ENCODE measurements around the gene MRPS34.
"Not testable (repeated sequence)": the region's sequence is repeated elsewhere in the genome, so short reads cannot be mapped to it uniquely, and the experiment has no call there.

Gene MRPS34

GRCh38 chr16:1807626-1808025 is 34.7 kb upstream of the MRPS34 start:
- H3K36me3 Mint-ChIP-seq (ENCODE audit: low read depth): peaks cover 27% of the 10 kb centered on the region
- H3K4me1 Mint-ChIP-seq: no peaks in the 10 kb centered on the region
- no peaks in the 10 kb centered on the region for H3K9me3 Mint-ChIP-seq
- TF ChIP-seq CTCF (IDR thresholded peaks at IDR 0.05; ENCODE audit: unreplicated experiment in 3 of 3): no peak
- H3K27me3 Mint-ChIP-seq (ENCODE audit: low read depth): no peaks in the 10 kb centered on the region
- H3K4me3 Mint-ChIP-seq: no peak overlapping the region
- H3K27ac Mint-ChIP-seq: no peak overlapping the region

- H3K9me3 Mint-ChIP-seq: peaks cover 21% of the 10 kb centered on the region
Observed at GRCh38 chr16:1800701-1801100, 27.8 kb upstream of the MRPS34 start.

GRCh38 chr16:1799263-1799662 is 26.3 kb upstream of the MRPS34 start:
- not testable (repeated sequence) for H3K27me3 Mint-ChIP-seq (ENCODE audit: low read depth); H3K27ac Mint-ChIP-seq; H3K4me3 Mint-ChIP-seq; H3K4me1 Mint-ChIP-seq
- peaks cover 23% of the 10 kb centered on the region for H3K36me3 Mint-ChIP-seq (ENCODE audit: low read depth)
- peaks cover 21% of the 10 kb centered on the region for H3K9me3 Mint-ChIP-seq

More at GRCh38 chr16:1800701-1801100, 27.8 kb upstream of the MRPS34 start:
- Mint-ChIP-seq H3K4me3 (no peak overlapping the region), H3K36me3 (ENCODE audit: low read depth) (peaks cover 32% of the 10 kb centered on the region), H3K4me1 (no peaks in the 10 kb centered on the region), H3K27ac (no peak overlapping the region), H3K27me3 (ENCODE audit: low read depth) (no peaks in the 10 kb centered on the region)
- TF ChIP-seq CTCF (IDR thresholded peaks at IDR 0.05; ENCODE audit: unreplicated experiment in 3 of 3): no peak

GRCh38 chr16:1794908-1795666 is 22.2 kb upstream of the MRPS34 start:
- Mint-ChIP-seq H3K4me1 (no peaks in the 10 kb centered on the region), H3K27ac (no peak overlapping the region), H3K4me3 (no peak overlapping the region), H3K9me3 (peaks cover 15% of the 10 kb centered on the region), H3K27me3 (ENCODE audit: low read depth) (no peaks in the 10 kb centered on the region), H3K36me3 (ENCODE audit: low read depth) (peaks cover 16% of the 10 kb centered on the region)
- TF ChIP-seq CTCF (IDR thresholded peaks at IDR 0.05; ENCODE audit: unreplicated experiment in 3 of 3): no peak

DNA sequence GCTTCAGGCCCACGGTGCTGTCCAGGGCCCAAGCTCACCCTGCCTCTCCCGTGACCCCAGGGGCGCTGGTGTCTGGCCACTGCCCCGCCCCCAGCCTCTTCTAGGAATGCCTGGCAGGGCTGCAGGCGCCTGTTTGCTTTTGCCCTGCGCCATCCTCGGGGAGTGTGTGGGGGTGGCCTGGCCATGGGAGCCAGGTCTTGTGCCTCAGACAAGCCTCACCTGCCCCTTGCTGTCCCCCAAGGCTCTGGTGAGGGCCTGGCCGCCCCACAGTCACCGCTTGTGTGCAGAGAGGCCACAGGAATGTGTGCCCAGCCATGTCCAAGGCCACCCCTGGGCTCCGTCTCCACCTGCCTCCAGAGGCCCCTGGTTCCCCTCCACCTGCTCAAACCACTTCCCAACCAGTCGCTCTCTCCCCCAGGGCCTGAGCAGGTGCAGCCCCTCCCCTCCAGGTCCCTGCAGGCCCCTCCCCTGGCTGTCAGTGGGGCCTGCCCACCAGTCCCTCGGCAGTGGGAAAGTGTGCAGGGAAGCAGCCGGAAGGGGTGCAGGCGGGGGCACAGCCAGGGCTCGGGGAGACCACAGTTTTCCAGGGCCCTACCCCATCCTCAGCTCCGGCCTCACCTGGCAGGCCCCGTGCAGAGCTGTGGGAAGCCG is 21.4 kb upstream of the MRPS34 start:
- H3K4me3 Mint-ChIP-seq: no peak overlapping the region
- H3K4me1 Mint-ChIP-seq: no peaks in the 10 kb centered on the region
- no peak for TF ChIP-seq CTCF (IDR thresholded peaks at IDR 0.05; ENCODE audit: unreplicated experiment in 3 of 3)
- peak overlapping the region in 1 of 3 experiments; percentile 23 for H3K27ac Mint-ChIP-seq
- peaks cover 11% of the 10 kb centered on the region for H3K36me3 Mint-ChIP-seq (ENCODE audit: low read depth)
- peaks cover 10% of the 10 kb centered on the region for H3K9me3 Mint-ChIP-seq
- H3K27me3 Mint-ChIP-seq (ENCODE audit: low read depth): no peaks in the 10 kb centered on the region

- H3K4me1 Mint-ChIP-seq: no peaks in the 10 kb centered on the region
- H3K9me3 Mint-ChIP-seq: peaks cover 6% of the 10 kb centered on the region
- H3K36me3 Mint-ChIP-seq (ENCODE audit: low read depth): peaks cover 11% of the 10 kb centered on the region
- H3K27ac Mint-ChIP-seq: peak within 1 kb of the TSS in 1 of 3 experiments; percentile 23
- no peak within 1 kb of the TSS for H3K4me3 Mint-ChIP-seq
- TF ChIP-seq CTCF (IDR thresholded peaks at IDR 0.05; ENCODE audit: unreplicated experiment in 3 of 3): no peak
- no peaks in the 10 kb centered on the region for H3K27me3 Mint-ChIP-seq (ENCODE audit: low read depth)
Observed at GRCh38 chr16:1793578-1794220, 20.8 kb upstream of the MRPS34 start, which contains the start of gene IGFALS. Gene IGFALS, minus strand, starts transcription at chr16:1793705. Its CDS starts 53 bp downstream, at chr16:1793652.

All from nephron (organoid).